RWPE2 (cell line): ENCODE measurements around the gene BAG5.

Experiments
- ATAC-seq: fragments of 200-7000 bp; cut with Tn5 transposase; 3 replicates; pipeline ENCODE4 v1.9.1; 2021; ENCODE audit warnings: low read depth
- DNase-seq: peaks from one replicate; pipeline ENCODE4 v3.0.0-alpha.2; 2020; ENCODE audit warnings: low spot score
- H3K27ac ChIP-seq: fragments of 450-650 bp; 2 replicates; pipeline ENCODE4 v1.5.1; 2017; ENCODE audit warnings: mild to moderate bottlenecking; ENCODE audit not compliant: poor library complexity, severe bottlenecking
- H3K27me3 ChIP-seq: fragments of 250-450 bp; sonication (Bioruptor Pico); 2 replicates; pipeline ENCODE4 v1.5.1; 2021; ENCODE audit warnings: mild to moderate bottlenecking, moderate library complexity; ENCODE audit not compliant: insufficient read depth, poor library complexity, severe bottlenecking
- H3K36me3 ChIP-seq: fragments of 250-450 bp; sonication (Bioruptor Pico); 2 replicates; pipeline ENCODE4 v1.5.1; 2020; ENCODE audit warnings: low read depth, mild to moderate bottlenecking, moderate library complexity
- H3K4me1 ChIP-seq: fragments of 250-450 bp; sonication (Bioruptor Pico); 2 replicates; pipeline ENCODE4 v1.5.1; 2021; ENCODE audit warnings: mild to moderate bottlenecking, moderate library complexity; ENCODE audit not compliant: insufficient read depth, poor library complexity, severe bottlenecking
- H3K4me3 ChIP-seq: fragments of 250-450 bp; sonication (Bioruptor Pico); 2 replicates; pipeline ENCODE4 v1.5.1; 2021; ENCODE audit warnings: mild to moderate bottlenecking, moderate library complexity; ENCODE audit not compliant: severe bottlenecking
- H3K9me3 ChIP-seq: fragments of 250-450 bp; sonication (Bioruptor Pico); 2 replicates; pipeline ENCODE4 v1.5.1; 2021; ENCODE audit warnings: mild to moderate bottlenecking, moderate library complexity; ENCODE audit not compliant: severe bottlenecking
- CTCF ChIP-seq: fragments of 450-650 bp; IDR thresholded peaks from one replicate; pipeline ENCODE4 v1.5.1; 2017; ENCODE audit warnings: mild to moderate bottlenecking, moderate library complexity; ENCODE audit not compliant: poor library complexity, severe bottlenecking

The BAG5 gene

GRCh38 chr14:103543721-103544387, 18.6 kb downstream of the BAG5 start:
- no peak for TF ChIP-seq CTCF
- H3K9me3 ChIP-seq = no peaks in the 10 kb centered on the region
- peaks cover 29% of the 10 kb centered on the region for H3K4me1 ChIP-seq
- DNase-seq = no peak
- no peak overlapping the region for H3K27ac ChIP-seq
- no peaks in the 10 kb centered on the region for H3K36me3 ChIP-seq
- no peak overlapping the region for H3K4me3 ChIP-seq
- H3K27me3 ChIP-seq = no peaks in the 10 kb centered on the region
- ATAC-seq = no peak

- H3K4me3 ChIP-seq = no peak overlapping the region
- peaks cover 29% of the 10 kb centered on the region for H3K4me1 ChIP-seq
Measured at GRCh38 chr14:103543140-103543539, 19.3 kb downstream of the BAG5 start.

GRCh38 chr14:103542605-103543088, 19.8 kb downstream of the BAG5 start:
- no peak for TF ChIP-seq CTCF
- no peaks in the 10 kb centered on the region for H3K36me3 ChIP-seq
- no peak for ATAC-seq
- no peaks in the 10 kb centered on the region for H3K9me3 ChIP-seq
- peak overlapping the region; percentile 94 for H3K27ac ChIP-seq
- no peak for DNase-seq
- no peak overlapping the region for H3K4me3 ChIP-seq
- peaks cover 29% of the 10 kb centered on the region for H3K4me1 ChIP-seq
- no peaks in the 10 kb centered on the region for H3K27me3 ChIP-seq

More at GRCh38 chr14:103543140-103543539, 19.3 kb downstream of the BAG5 start:
- H3K9me3 ChIP-seq = no peaks in the 10 kb centered on the region
- no peak overlapping the region for H3K27ac ChIP-seq
- no peaks in the 10 kb centered on the region for H3K36me3 ChIP-seq
- no peaks in the 10 kb centered on the region for H3K27me3 ChIP-seq
- DNase-seq (no peak), ATAC-seq (no peak)
- TF ChIP-seq CTCF = no peak

- Histone ChIP-seq H3K27ac (peak overlapping the region; percentile 94), H3K36me3 (no peaks in the 10 kb centered on the region), H3K4me1 (peaks cover 29% of the 10 kb centered on the region), H3K27me3 (no peaks in the 10 kb centered on the region), H3K4me3 (no peak overlapping the region), H3K9me3 (no peaks in the 10 kb centered on the region)
- DNase-seq (no peak), ATAC-seq (no peak)
- TF ChIP-seq CTCF = no peak
Measured at GRCh38 chr14:103541709-103542604, 20.5 kb downstream of the BAG5 start.
